Stomach smooth muscle (tissue), 2 donors: Measurements from ENCODE around the gene ERLIN1.
"Not testable (repeated sequence)": the region's sequence is repeated elsewhere in the genome, so short reads cannot be mapped to it uniquely, and the experiment has no call there.

Source experiments
- H3K27ac ChIP-seq: one replicate; pipeline ENCODE4 v1.7.0; 2013; ENCODE audit warnings: mild to moderate bottlenecking, low read length, inconsistent platforms
- H3K27me3 ChIP-seq, 2 donors: one replicate each; pipeline ENCODE4 v1.7.0; 2013; ENCODE audit warnings: low read length in 2 of 2; ENCODE audit not compliant: insufficient read depth in 2 of 2, control insufficient read depth in 1 of 2
- H3K36me3 ChIP-seq, 2 donors: one replicate each; pipeline ENCODE4 v1.7.0; 2013; ENCODE audit warnings: low read length in 2 of 2; ENCODE audit not compliant: control insufficient read depth in 2 of 2, insufficient read depth in 2 of 2
- H3K4me1 ChIP-seq: one replicate; pipeline ENCODE4 v1.7.0; 2013; ENCODE audit warnings: low read length; ENCODE audit not compliant: control insufficient read depth, insufficient read depth
- H3K4me3 ChIP-seq, 2 donors: one replicate each; pipeline ENCODE4 v1.7.0; 2013; ENCODE audit warnings: low read length in 2 of 2
- H3K9ac ChIP-seq, 2 donors: one replicate each; pipeline ENCODE4 v1.7.0; 2013; ENCODE audit warnings: low read length in 2 of 2, mild to moderate bottlenecking in 1 of 2
- H3K9me3 ChIP-seq, 2 donors: one replicate each; pipeline ENCODE4 v1.7.0; 2013; ENCODE audit warnings: low read length in 2 of 2; ENCODE audit not compliant: control insufficient read depth in 2 of 2
- donor health status: healthy.
- donor health status: Pancreatic carcinoma.

The ERLIN1 gene

GRCh38 chr10:100132427-100132826 lies 53.4 kb downstream of the ERLIN1 start:
- Histone ChIP-seq H3K9ac (no peak overlapping the region), H3K4me1 (no peaks in the 10 kb centered on the region), H3K27me3 (peaks cover 0 to 3% of the 10 kb centered on the region in 2 donors), H3K4me3 (no peak overlapping the region), H3K36me3 (no peaks in the 10 kb centered on the region), H3K27ac (no peak overlapping the region), H3K9me3 (peaks cover 3 to 7% of the 10 kb centered on the region in 2 donors)

GRCh38 chr10:100131571-100131970 lies 54.3 kb downstream of the ERLIN1 start:
- Histone ChIP-seq H3K4me1 (no peaks in the 10 kb centered on the region), H3K9ac (no peak overlapping the region), H3K4me3 (no peak overlapping the region), H3K27me3 (peaks cover 0 to 3% of the 10 kb centered on the region in 2 donors), H3K27ac (no peak overlapping the region), H3K9me3 (peaks cover 3 to 7% of the 10 kb centered on the region in 2 donors), H3K36me3 (no peaks in the 10 kb centered on the region)

GRCh38 chr10:100130831-100131230 lies 55.0 kb downstream of the ERLIN1 start:
- Histone ChIP-seq H3K27ac (no peak overlapping the region), H3K4me1 (no peaks in the 10 kb centered on the region), H3K9me3 (peaks cover 3 to 7% of the 10 kb centered on the region in 2 donors)

DNA sequence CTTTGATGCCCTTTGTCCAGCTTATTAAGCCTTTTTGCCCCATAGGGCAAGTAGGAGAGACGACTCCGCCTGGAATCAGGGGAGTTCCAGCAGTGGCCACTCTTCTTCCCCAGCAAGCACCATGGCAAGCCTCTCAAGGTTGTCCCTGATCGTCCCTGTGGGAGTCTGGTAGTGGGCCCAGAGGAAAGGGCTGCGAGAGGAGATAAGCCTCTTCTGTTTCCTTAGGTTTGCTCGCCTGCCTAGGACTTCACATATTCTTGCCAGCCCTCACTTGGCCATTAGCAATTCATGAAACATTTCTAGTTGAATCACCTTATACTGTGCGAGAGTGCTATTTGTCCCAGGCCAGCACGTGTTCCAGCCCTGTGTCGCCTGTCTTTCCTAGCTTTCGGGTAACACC lies 56.4 kb downstream of the ERLIN1 start:
- no peak overlapping the region for H3K27ac ChIP-seq

More at GRCh38 chr10:100130831-100131230, 55.0 kb downstream of the ERLIN1 start:
- Histone ChIP-seq H3K9ac (no peak overlapping the region), H3K4me3 (no peak overlapping the region), H3K36me3 (no peaks in the 10 kb centered on the region), H3K27me3 (peaks cover 0 to 3% of the 10 kb centered on the region in 2 donors)

GRCh38 chr10:100128951-100129350 lies 56.9 kb downstream of the ERLIN1 start:
- H3K4me3 ChIP-seq = no peak overlapping the region
- H3K27ac ChIP-seq = no peak overlapping the region
- no peaks in the 10 kb centered on the region for H3K4me1 ChIP-seq
- peaks cover 0 to 3% of the 10 kb centered on the region in 2 donors for H3K27me3 ChIP-seq
- H3K9ac ChIP-seq = no peak overlapping the region
- H3K36me3 ChIP-seq = no peaks in the 10 kb centered on the region
- no peaks in the 10 kb centered on the region for H3K9me3 ChIP-seq

More for the DNA sequence above, 56.4 kb downstream of the ERLIN1 start:
- Histone ChIP-seq H3K36me3 (no peaks in the 10 kb centered on the region), H3K9me3 (no peaks in the 10 kb centered on the region), H3K9ac (no peak overlapping the region), H3K4me1 (no peaks in the 10 kb centered on the region), H3K4me3 (no peak overlapping the region), H3K27me3 (peaks cover 0 to 3% of the 10 kb centered on the region in 2 donors)

DNA sequence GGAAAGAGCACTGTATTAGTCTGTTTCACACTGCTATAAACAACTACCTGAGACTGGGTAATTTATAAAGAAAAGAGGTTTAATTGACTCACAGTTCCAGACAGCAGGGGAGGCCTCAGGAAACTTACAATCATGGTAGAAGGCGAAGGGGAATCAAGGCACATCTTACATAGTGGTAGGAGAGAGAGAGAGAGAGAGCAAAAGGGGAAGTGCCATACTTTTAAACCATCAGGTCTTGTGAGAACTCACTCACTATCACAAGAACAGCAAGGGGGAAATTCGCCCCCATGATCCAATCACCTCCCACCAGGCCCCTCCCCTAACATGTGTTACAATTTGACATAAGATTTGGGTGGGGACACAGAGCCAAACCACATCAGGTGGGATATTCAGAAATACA lies 60.5 kb downstream of the ERLIN1 start:
- H3K4me1 ChIP-seq, H3K9me3 ChIP-seq, H3K4me3 ChIP-seq, H3K27ac ChIP-seq, H3K27me3 ChIP-seq, H3K36me3 ChIP-seq, H3K9ac ChIP-seq: not testable (repeated sequence)

GRCh38 chr10:100124097-100124496 lies 61.7 kb downstream of the ERLIN1 start:
- no peak overlapping the region for H3K4me3 ChIP-seq
- H3K9ac ChIP-seq = no peak overlapping the region
- no peaks in the 10 kb centered on the region for H3K4me1 ChIP-seq
- peaks cover 0 to 3% of the 10 kb centered on the region in 2 donors for H3K27me3 ChIP-seq
- no peaks in the 10 kb centered on the region for H3K36me3 ChIP-seq
- H3K27ac ChIP-seq = no peak overlapping the region
- H3K9me3 ChIP-seq = no peaks in the 10 kb centered on the region

DNA sequence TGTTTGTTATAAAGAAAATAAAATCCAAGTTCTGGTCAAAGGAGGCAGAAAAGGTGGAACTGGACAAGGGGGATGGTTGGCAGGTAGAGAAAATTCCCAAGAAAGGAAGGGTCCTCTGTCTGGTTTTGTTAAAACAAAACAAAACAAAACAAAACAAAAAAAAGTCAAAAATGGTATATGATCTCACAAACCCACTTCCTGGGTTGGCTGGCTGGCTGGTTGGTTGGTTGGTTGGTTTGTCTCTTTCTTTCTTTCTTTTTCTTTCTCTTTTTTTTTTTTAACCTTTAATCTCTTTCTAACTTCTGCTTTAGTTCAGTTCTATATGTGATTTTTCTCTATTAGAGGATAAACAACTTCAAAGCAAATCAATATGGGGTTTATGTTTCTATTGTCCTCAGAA lies 63.0 kb downstream of the ERLIN1 start:
- H3K27ac ChIP-seq = no peak overlapping the region
- peaks cover 2 to 5% of the 10 kb centered on the region in 2 donors for H3K27me3 ChIP-seq
- H3K36me3 ChIP-seq = no peaks in the 10 kb centered on the region
- H3K4me1 ChIP-seq = no peaks in the 10 kb centered on the region
- no peak overlapping the region for H3K4me3 ChIP-seq
- H3K9me3 ChIP-seq = no peaks in the 10 kb centered on the region
- no peak overlapping the region for H3K9ac ChIP-seq

- Histone ChIP-seq H3K27ac (no peak overlapping the region), H3K4me1 (no peaks in the 10 kb centered on the region), H3K36me3 (no peaks in the 10 kb centered on the region), H3K9ac (no peak overlapping the region), H3K27me3 (peaks cover 13 to 18% of the 10 kb centered on the region in 2 donors), H3K9me3 (no peaks in the 10 kb centered on the region), H3K4me3 (no peak overlapping the region)
These were observed 65.3 kb downstream of the ERLIN1 start for GRCh38 chr10:100120550-100120949.

- no peak overlapping the region for H3K27ac ChIP-seq
- no peaks in the 10 kb centered on the region for H3K36me3 ChIP-seq
- H3K9me3 ChIP-seq = no peaks in the 10 kb centered on the region
- H3K4me1 ChIP-seq = no peaks in the 10 kb centered on the region
- no peak overlapping the region for H3K9ac ChIP-seq
- no peak overlapping the region for H3K4me3 ChIP-seq
- H3K27me3 ChIP-seq = peaks cover 13 to 18% of the 10 kb centered on the region in 2 donors
These were observed 66.1 kb downstream of the ERLIN1 start for GRCh38 chr10:100119726-100120125.

GRCh38 chr10:100114976-100115770 lies 70.7 kb downstream of the ERLIN1 start:
- H3K9me3 ChIP-seq = no peaks in the 10 kb centered on the region
- no peak overlapping the region for H3K27ac ChIP-seq
- no peaks in the 10 kb centered on the region for H3K4me1 ChIP-seq
- no peaks in the 10 kb centered on the region for H3K36me3 ChIP-seq
- H3K4me3 ChIP-seq = no peak overlapping the region
- no peak overlapping the region for H3K9ac ChIP-seq
- peaks cover 13 to 15% of the 10 kb centered on the region in 2 donors for H3K27me3 ChIP-seq
